Measurements from ENCODE around the gene TLE4. TPM values are rescaled to one million over a fixed set of nuclear protein-coding genes. Genes with fewer than 3 reads are reported as not detected.
"Not testable (repeated sequence)": the region's sequence is repeated elsewhere in the genome, so short reads cannot be mapped to it uniquely, and the experiment has no call there.

TLE4 gene
- total and polyA plus RNA-seq, 2 donors (not counting 1 experiment from before 2014, with no cell fraction given), result 13.5 to 35.0 TPM

DNA sequence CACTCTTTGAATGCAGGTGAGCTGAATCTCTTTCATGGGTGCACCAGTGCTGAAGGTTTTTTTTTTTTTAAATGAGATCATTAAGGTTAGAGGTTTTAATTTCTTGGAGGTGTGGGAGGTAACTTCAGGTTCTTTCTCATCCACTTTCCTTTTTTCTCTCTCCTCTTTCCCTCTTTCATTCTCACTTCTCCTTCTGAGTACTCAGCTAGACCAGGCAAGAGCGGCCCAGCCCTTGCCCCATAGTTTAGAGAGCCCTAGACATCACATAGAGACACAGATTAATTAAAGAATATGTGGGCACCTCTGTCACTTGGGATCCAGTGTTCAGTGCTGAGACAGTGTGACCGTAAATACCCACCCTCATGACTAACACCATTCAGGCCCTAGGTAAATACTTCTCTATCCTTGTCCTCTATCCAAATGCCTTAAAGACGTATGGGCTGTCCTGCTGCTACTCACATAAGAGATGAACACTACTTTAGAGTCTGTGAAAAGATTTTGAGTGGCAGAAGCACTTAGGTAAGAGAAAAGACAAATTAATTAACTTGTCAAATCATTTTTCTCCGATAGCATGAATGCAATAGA, 174.1 kb downstream of the TLE4 start:
- Histone ChIP-seq H4K20me1 (ENCODE audit: control insufficient read depth, extremely low read depth, insufficient read depth, low read length) (no peaks in the 10 kb centered on the region), H3K27me3 (ENCODE audit: control insufficient read depth, insufficient read depth, low read length) (no peaks in the 10 kb centered on the region), H3K4me1 (ENCODE audit: control insufficient read depth, extremely low read depth, insufficient read depth, low read length) (no peaks in the 10 kb centered on the region), H3K4me3 (replicated peaks in 1 of 4; ENCODE audit: control extremely low read depth in 1 of 4, insufficient read depth in 1 of 4, low read depth in 3 of 4, low read length in 4 of 4) (no peak overlapping the region), H2AFZ (ENCODE audit: low read length) (no peak overlapping the region), H3K9ac (ENCODE audit: insufficient read depth, low read length) (no peak overlapping the region), H3K4me2 (ENCODE audit: extremely low read depth, insufficient read depth, low read length) (no peak overlapping the region), H3K36me3 (ENCODE audit: control insufficient read depth, insufficient read depth, low read length) (no peaks in the 10 kb centered on the region), H3K27ac (ENCODE audit: insufficient read depth, low read length) (no peak overlapping the region), H3K9me3 (ENCODE audit: control insufficient read depth, insufficient read depth, low read depth, low read length) (no peaks in the 10 kb centered on the region), H3K79me2 (ENCODE audit: control insufficient read depth, insufficient read depth, low read length) (no peaks in the 10 kb centered on the region)
- TF ChIP-seq, protein P1, sequence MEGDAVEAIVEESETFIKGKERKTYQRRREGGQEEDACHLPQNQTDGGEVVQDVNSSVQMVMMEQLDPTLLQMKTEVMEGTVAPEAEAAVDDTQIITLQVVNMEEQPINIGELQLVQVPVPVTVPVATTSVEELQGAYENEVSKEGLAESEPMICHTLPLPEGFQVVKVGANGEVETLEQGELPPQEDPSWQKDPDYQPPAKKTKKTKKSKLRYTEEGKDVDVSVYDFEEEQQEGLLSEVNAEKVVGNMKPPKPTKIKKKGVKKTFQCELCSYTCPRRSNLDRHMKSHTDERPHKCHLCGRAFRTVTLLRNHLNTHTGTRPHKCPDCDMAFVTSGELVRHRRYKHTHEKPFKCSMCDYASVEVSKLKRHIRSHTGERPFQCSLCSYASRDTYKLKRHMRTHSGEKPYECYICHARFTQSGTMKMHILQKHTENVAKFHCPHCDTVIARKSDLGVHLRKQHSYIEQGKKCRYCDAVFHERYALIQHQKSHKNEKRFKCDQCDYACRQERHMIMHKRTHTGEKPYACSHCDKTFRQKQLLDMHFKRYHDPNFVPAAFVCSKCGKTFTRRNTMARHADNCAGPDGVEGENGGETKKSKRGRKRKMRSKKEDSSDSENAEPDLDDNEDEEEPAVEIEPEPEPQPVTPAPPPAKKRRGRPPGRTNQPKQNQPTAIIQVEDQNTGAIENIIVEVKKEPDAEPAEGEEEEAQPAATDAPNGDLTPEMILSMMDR (conservative IDR thresholded peaks at IDR 0.05 in 1 of 2, IDR thresholded peaks at IDR 0.05 in 1 of 2; ENCODE audit: low read depth in 1 of 2, low read length in 2 of 2), result no peak
- no peak for TF ChIP-seq EZH2 (IDR thresholded peaks at IDR 0.05; ENCODE audit: low read length, missing control alignments)
- no peak for DNase-seq (ENCODE audit: low read depth in 2 of 2)

DNA sequence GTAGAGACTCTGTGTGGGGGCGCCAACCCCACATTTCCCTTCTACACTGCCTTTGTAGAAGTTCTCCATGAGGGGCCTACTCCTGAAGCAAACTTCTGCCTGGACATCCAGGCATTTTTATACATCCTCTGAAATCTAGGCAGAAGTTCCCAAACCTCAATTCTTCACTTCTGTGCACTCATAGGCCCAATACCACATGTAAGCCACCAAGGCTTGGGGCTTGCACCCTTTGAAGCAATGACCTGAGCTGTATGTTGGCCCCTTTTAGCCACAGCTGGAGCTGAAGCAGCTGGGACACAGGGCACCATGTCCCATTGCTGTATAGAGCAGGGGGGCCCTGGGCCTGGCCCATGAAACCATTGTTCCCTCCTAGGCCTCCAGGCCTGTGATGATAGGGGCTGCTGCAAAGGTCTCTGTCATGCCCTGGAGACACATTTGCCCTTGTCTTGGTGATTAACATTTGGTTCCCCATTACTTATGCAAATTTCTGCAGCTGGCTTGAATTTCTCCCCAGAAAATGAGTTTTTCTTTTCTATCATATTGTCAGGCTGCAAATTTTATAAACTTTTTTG, 180.2 kb downstream of the TLE4 start:
- H3K79me2 ChIP-seq (ENCODE audit: control insufficient read depth, insufficient read depth, low read length); H3K36me3 ChIP-seq (ENCODE audit: control insufficient read depth, insufficient read depth, low read length); H3K9me3 ChIP-seq (ENCODE audit: control insufficient read depth, insufficient read depth, low read depth, low read length); H3K27me3 ChIP-seq (ENCODE audit: control insufficient read depth, insufficient read depth, low read length); DNase-seq (ENCODE audit: low read depth in 2 of 2); H3K4me2 ChIP-seq (ENCODE audit: extremely low read depth, insufficient read depth, low read length); H3K9ac ChIP-seq (ENCODE audit: insufficient read depth, low read length); H3K4me3 ChIP-seq (replicated peaks in 1 of 4; ENCODE audit: control extremely low read depth in 1 of 4, insufficient read depth in 1 of 4, low read depth in 3 of 4, low read length in 4 of 4); H3K4me1 ChIP-seq (ENCODE audit: control insufficient read depth, extremely low read depth, insufficient read depth, low read length); H4K20me1 ChIP-seq (ENCODE audit: control insufficient read depth, extremely low read depth, insufficient read depth, low read length); H3K27ac ChIP-seq (ENCODE audit: insufficient read depth, low read length); H2AFZ ChIP-seq (ENCODE audit: low read length): not testable (repeated sequence)

GRCh38 chr9:79756414-79756813, 184.6 kb downstream of the TLE4 start:
- Histone ChIP-seq H3K79me2 (ENCODE audit: control insufficient read depth, insufficient read depth, low read length) (no peaks in the 10 kb centered on the region), H4K20me1 (ENCODE audit: control insufficient read depth, extremely low read depth, insufficient read depth, low read length) (no peaks in the 10 kb centered on the region), H3K4me2 (ENCODE audit: extremely low read depth, insufficient read depth, low read length) (no peak overlapping the region), H3K27ac (ENCODE audit: insufficient read depth, low read length) (no peak overlapping the region), H3K4me1 (ENCODE audit: control insufficient read depth, extremely low read depth, insufficient read depth, low read length) (no peaks in the 10 kb centered on the region), H3K36me3 (ENCODE audit: control insufficient read depth, insufficient read depth, low read length) (no peaks in the 10 kb centered on the region), H3K9ac (ENCODE audit: insufficient read depth, low read length) (no peak overlapping the region), H3K27me3 (ENCODE audit: control insufficient read depth, insufficient read depth, low read length) (no peaks in the 10 kb centered on the region), H2AFZ (ENCODE audit: low read length) (no peak overlapping the region), H3K4me3 (replicated peaks in 1 of 4; ENCODE audit: control extremely low read depth in 1 of 4, insufficient read depth in 1 of 4, low read depth in 3 of 4, low read length in 4 of 4) (no peak overlapping the region), H3K9me3 (ENCODE audit: control insufficient read depth, insufficient read depth, low read depth, low read length) (no peaks in the 10 kb centered on the region)
- DNase-seq (ENCODE audit: low read depth in 2 of 2), result no peak
- TF ChIP-seq, protein P1 (conservative IDR thresholded peaks at IDR 0.05 in 1 of 2, IDR thresholded peaks at IDR 0.05 in 1 of 2; ENCODE audit: low read depth in 1 of 2, low read length in 2 of 2), result no peak
- TF ChIP-seq EZH2 (IDR thresholded peaks at IDR 0.05; ENCODE audit: low read length, missing control alignments), result no peak
